A673 (cell line): ENCODE measurements around the gene MCAM. TPM values are rescaled to one million over a fixed set of nuclear protein-coding genes. Genes with fewer than 3 reads are reported as not detected.

Experiments used
- BruUV-seq: library from RNA; stranded (reverse); fragments of 400-500 nt; replicated peaks from 2 replicates; lab custom pipeline; 2021; lab: Mats Ljungman, UMichigan
- CTCF ChIA-PET: fragments of 300-600 bp; sonication (Branson Sonifier 250); formaldehyde crosslinking; loops from one replicate; lab custom pipeline; 2022; ENCODE audit warnings: antibody characterized with exemption; lab: Charles Lee
- POLR2A ChIA-PET: fragments of 300-600 bp; sonication (Branson Sonifier 250); formaldehyde crosslinking; loops from one replicate; lab custom pipeline; 2022; ENCODE audit warnings: antibody characterized with exemption; ENCODE audit not compliant: low non-redundant PET; lab: Charles Lee
- DNase-seq: peaks from one replicate; pipeline ENCODE4 v3.0.0-alpha.2; 2015; ENCODE audit warnings: low spot score
- H3K27ac ChIP-seq: fragments of 200-600 bp; sonication (generic); 2 replicates; pipeline ENCODE4 v1.5.1; 2016; ENCODE audit warnings: mixed run types, low read depth, mild to moderate bottlenecking, mixed read lengths, antibody characterized with exemption, low read length; ENCODE audit not compliant: poor library complexity, severe bottlenecking
- H3K27me3 ChIP-seq: fragments of 200-600 bp; sonication (generic); replicated peaks from 2 replicates; pipeline ENCODE4 v1.6.1; 2017; ENCODE audit warnings: mixed run types, low read depth, mild to moderate bottlenecking, mixed read lengths, antibody characterized with exemption, low read length; ENCODE audit not compliant: insufficient read depth, poor library complexity
- H3K36me3 ChIP-seq: fragments of 200-600 bp; sonication (generic); 2 replicates; pipeline ENCODE4 v1.6.1; 2016; ENCODE audit warnings: mixed run types, mild to moderate bottlenecking, mixed read lengths, antibody characterized with exemption, low read length; ENCODE audit not compliant: insufficient read depth, poor library complexity, severe bottlenecking
- H3K4me1 ChIP-seq: fragments of 200-600 bp; sonication (generic); 2 replicates; pipeline ENCODE4 v1.6.1; 2017; ENCODE audit warnings: mixed run types, mild to moderate bottlenecking, mixed read lengths, antibody characterized with exemption, low read length; ENCODE audit not compliant: insufficient read depth, poor library complexity, severe bottlenecking
- H3K4me3 ChIP-seq: fragments of 200-600 bp; sonication (generic); 2 replicates; pipeline ENCODE4 v1.5.1; 2016; ENCODE audit warnings: low read depth, mixed run types, mild to moderate bottlenecking, mixed read lengths, low read length; ENCODE audit not compliant: poor library complexity, severe bottlenecking
- H3K9me3 ChIP-seq: fragments of 200-600 bp; sonication (generic); 2 replicates; pipeline ENCODE4 v1.6.1; 2016; ENCODE audit warnings: mixed run types, low read depth, mild to moderate bottlenecking, mixed read lengths, antibody characterized with exemption, low read length; ENCODE audit not compliant: poor library complexity, severe bottlenecking
- CTCF ChIP-seq: fragments of 300-800, 200-600 bp; sonication (generic); conservative IDR thresholded peaks from 2 replicates; pipeline ENCODE4 v1.5.1; 2017; ENCODE audit warnings: low read depth, mild to moderate bottlenecking, antibody characterized with exemption, low read length, moderate library complexity, mixed read lengths
- EZH2 ChIP-seq: fragments of 200-600 bp; sonication (generic); IDR thresholded peaks from 2 replicates; pipeline ENCODE4 v1.6.1; 2017; ENCODE audit warnings: borderline replicate concordance, low read depth, mild to moderate bottlenecking, mixed read lengths, antibody characterized with exemption, low read length; ENCODE audit not compliant: poor library complexity, severe bottlenecking
- intact Hi-C: fragments of 100-400 bp; cut with micrococcal nuclease; formaldehyde crosslinking; loops from one replicate; pipeline ENCODE4 v1.10.0; 2022; ENCODE audit not compliant: unreplicated experiment
- total RNA-seq: library from RNA; stranded (reverse); gene quantifications from 2 replicates; pipeline ENCODE4 v1.2.3, GENCODE V29; 2021

The MCAM gene
- total RNA-seq, 1 experiment from 2014 or later, result 14.4 TPM

GRCh38 chr11:119350302-119350701 lies 33.4 kb upstream of the MCAM start:
- Histone ChIP-seq H3K4me3 (no peak overlapping the region), H3K36me3 (no peaks in the 10 kb centered on the region), H3K27ac (no peak overlapping the region), H3K4me1 (no peaks in the 10 kb centered on the region), H3K27me3 (no peaks in the 10 kb centered on the region), H3K9me3 (no peaks in the 10 kb centered on the region)
- CTCF ChIA-PET, result interaction anchor here (1.5 kb wide), 1 partner anchor 10 kb away, joined by 6 read pairs; no protein-coding TSS in a partner anchor
- no TSS peak for BruUV-seq
- intact Hi-C loops, result loop anchor here (10.0 kb wide), 1 partner anchor 754 kb away; no protein-coding TSS in a partner anchor
- no peak for DNase-seq
- POLR2A ChIA-PET, result no interaction called here
- TF ChIP-seq EZH2, result no peak
- no peak for TF ChIP-seq CTCF

- no peaks in the 10 kb centered on the region for H3K36me3 ChIP-seq
- TF ChIP-seq EZH2, result no peak
- TF ChIP-seq CTCF, result no peak
- DNase-seq, result no peak
- H3K4me1 ChIP-seq, result no peaks in the 10 kb centered on the region
- BruUV-seq, result no TSS peak
- no peaks in the 10 kb centered on the region for H3K9me3 ChIP-seq
- ChIA-PET CTCF (interaction anchor here (0.7 to 1.2 kb wide), 3 partner anchors 10 to 28 kb away, joined by 3 to 4 read pairs (median 4); no protein-coding TSS in a partner anchor), POLR2A (no interaction called here)
- H3K4me3 ChIP-seq, result no peak overlapping the region
- intact Hi-C loops, result no loop called here
- no peak overlapping the region for H3K27ac ChIP-seq
- H3K27me3 ChIP-seq, result no peaks in the 10 kb centered on the region
These were observed 31.1 kb upstream of the MCAM start for GRCh38 chr11:119347940-119348605.

GRCh38 chr11:119347242-119347641 lies 30.3 kb upstream of the MCAM start:
- CTCF ChIA-PET, result interaction anchor here (1.2 kb wide), 1 partner anchor 9 kb away, joined by 4 read pairs; no protein-coding TSS in a partner anchor
- no peaks in the 10 kb centered on the region for H3K9me3 ChIP-seq
- TF ChIP-seq CTCF (no peak), EZH2 (no peak)
- POLR2A ChIA-PET, result no interaction called here
- H3K4me3 ChIP-seq, result no peak overlapping the region
- H3K27ac ChIP-seq, result no peak overlapping the region
- intact Hi-C loops, result no loop called here
- no peaks in the 10 kb centered on the region for H3K27me3 ChIP-seq
- no peak for DNase-seq
- no peaks in the 10 kb centered on the region for H3K4me1 ChIP-seq
- H3K36me3 ChIP-seq, result no peaks in the 10 kb centered on the region
- no TSS peak for BruUV-seq
